ENCODE results near the gene FTCDNL1. TPM values are rescaled to one million over a fixed set of nuclear protein-coding genes. Genes with fewer than 3 reads are reported as not detected.

FTCDNL1 gene
- total and polyA plus RNA-seq, 9 of the 15 experiments (the other 6 are each of a cell fraction or from before 2014, with no cell fraction given): 0.13 to 0.58 (median 0.32) TPM

- TF ChIP-seq TBL1XR1 (IDR thresholded peaks at IDR 0.05; ENCODE audit: low read length in 2 of 2): no peak
- TF ChIP-seq DDX20 (tag; IDR thresholded peaks at IDR 0.05; ENCODE audit: low read depth): no peak
Measured at GRCh38 chr2:199841409-199841808, 9.6 kb downstream of the FTCDNL1 start (continued).

DNA sequence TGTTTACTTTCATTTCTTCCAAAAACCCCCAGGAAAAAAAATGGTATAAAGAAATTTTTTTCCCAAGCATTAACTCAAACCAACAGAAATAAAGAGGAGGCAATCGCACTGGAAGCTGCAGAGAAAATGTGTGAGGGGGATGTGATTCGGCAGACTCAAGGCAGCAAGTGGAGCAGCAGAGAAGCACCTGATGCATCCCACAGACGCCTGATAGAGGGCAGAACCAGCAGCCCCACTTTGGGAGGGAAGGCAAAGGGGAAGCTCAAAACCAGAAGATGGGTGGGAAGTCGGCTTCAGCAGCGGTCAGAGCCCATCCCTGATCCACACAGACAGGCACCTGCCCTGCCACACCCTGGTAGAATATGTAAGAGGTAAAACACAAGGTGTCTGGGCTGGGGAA is 12.6 kb downstream of the FTCDNL1 start:
- CTCF ChIA-PET (ENCODE audit: low intra/inter-chr PET ratio): no interaction called here
- H3K4me3 ChIP-seq: no peak overlapping the region
- H3K4me1 ChIP-seq (replicated peaks in 1 of 2; ENCODE audit: control insufficient read depth in 2 of 2, insufficient read depth in 2 of 2, low read length in 2 of 2): no peaks in the 10 kb centered on the region
- no peak overlapping the region for H3K9ac ChIP-seq (ENCODE audit: insufficient read depth in 1 of 2, low read depth in 2 of 2, low read length in 2 of 2)
- H3K9me3 ChIP-seq (replicated peaks; ENCODE audit: control insufficient read depth, insufficient read depth, low read depth, low read length): no peaks in the 10 kb centered on the region
- DNase-seq (ENCODE audit: extremely low read depth in 1 of 4, low spot score in 3 of 4): no peak
- FAIRE-seq: no peak
- POLR2A ChIA-PET: no interaction called here
- H3K27me3 ChIP-seq (ENCODE audit: control insufficient read depth in 2 of 2, insufficient read depth in 2 of 2, low read length in 2 of 2): no peaks in the 10 kb centered on the region; a peak in 2 of 5 replicates
- no peak overlapping the region for H2AFZ ChIP-seq (ENCODE audit: low read depth, low read length)
- in situ Hi-C loops (cut with MboI): no loop called here
- no peak overlapping the region for H3K4me2 ChIP-seq (ENCODE audit: insufficient read depth, low read length)
- ATAC-seq: no peak
- no peaks in the 10 kb centered on the region for H3K36me3 ChIP-seq (ENCODE audit: control insufficient read depth, insufficient read depth, low read length)
- H3K9me1 ChIP-seq (ENCODE audit: control insufficient read depth, insufficient read depth, low read length): no peaks in the 10 kb centered on the region
- intact Hi-C loops (cut with micrococcal nuclease): no loop called here
- no TSS peak for BruUV-seq (replicated peaks)
- H3K79me2 ChIP-seq (ENCODE audit: control insufficient read depth, insufficient read depth, low read length): no peaks in the 10 kb centered on the region
- H4K20me1 ChIP-seq (replicated peaks; ENCODE audit: control insufficient read depth, insufficient read depth, low read length): no peaks in the 10 kb centered on the region
- no peak for TF ChIP-seq NFE2 (IDR thresholded peaks at IDR 0.05; ENCODE audit: low read depth)
- no peak for TF ChIP-seq ZNF77 (CRISPR knock-in tag; IDR thresholded peaks at IDR 0.05)
- TF ChIP-seq ZNF511 (CRISPR knock-in tag; IDR thresholded peaks at IDR 0.05): no peak
- no peak for TF ChIP-seq ZNF280B (CRISPR knock-in tag; IDR thresholded peaks at IDR 0.05)
- no peak for TF ChIP-seq GATAD2A (IDR thresholded peaks at IDR 0.05)
- no peak for TF ChIP-seq SMARCE1 (IDR thresholded peaks at IDR 0.05)
- TF ChIP-seq, protein P1, sequence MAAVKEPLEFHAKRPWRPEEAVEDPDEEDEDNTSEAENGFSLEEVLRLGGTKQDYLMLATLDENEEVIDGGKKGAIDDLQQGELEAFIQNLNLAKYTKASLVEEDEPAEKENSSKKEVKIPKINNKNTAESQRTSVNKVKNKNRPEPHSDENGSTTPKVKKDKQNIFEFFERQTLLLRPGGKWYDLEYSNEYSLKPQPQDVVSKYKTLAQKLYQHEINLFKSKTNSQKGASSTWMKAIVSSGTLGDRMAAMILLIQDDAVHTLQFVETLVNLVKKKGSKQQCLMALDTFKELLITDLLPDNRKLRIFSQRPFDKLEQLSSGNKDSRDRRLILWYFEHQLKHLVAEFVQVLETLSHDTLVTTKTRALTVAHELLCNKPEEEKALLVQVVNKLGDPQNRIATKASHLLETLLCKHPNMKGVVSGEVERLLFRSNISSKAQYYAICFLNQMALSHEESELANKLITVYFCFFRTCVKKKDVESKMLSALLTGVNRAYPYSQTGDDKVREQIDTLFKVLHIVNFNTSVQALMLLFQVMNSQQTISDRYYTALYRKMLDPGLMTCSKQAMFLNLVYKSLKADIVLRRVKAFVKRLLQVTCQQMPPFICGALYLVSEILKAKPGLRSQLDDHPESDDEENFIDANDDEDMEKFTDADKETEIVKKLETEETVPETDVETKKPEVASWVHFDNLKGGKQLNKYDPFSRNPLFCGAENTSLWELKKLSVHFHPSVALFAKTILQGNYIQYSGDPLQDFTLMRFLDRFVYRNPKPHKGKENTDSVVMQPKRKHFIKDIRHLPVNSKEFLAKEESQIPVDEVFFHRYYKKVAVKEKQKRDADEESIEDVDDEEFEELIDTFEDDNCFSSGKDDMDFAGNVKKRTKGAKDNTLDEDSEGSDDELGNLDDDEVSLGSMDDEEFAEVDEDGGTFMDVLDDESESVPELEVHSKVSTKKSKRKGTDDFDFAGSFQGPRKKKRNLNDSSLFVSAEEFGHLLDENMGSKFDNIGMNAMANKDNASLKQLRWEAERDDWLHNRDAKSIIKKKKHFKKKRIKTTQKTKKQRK (IDR thresholded peaks at IDR 0.05; ENCODE audit: borderline replicate concordance, low read depth, low read length): no peak
- TF ChIP-seq SMARCC2 (IDR thresholded peaks at IDR 0.05; ENCODE audit: low read depth): no peak
- no peak for TF ChIP-seq MEIS2 (IDR thresholded peaks at IDR 0.05; ENCODE audit: partially characterized antibody)
- no peak for TF ChIP-seq CBFB (CRISPR knock-in tag; IDR thresholded peaks at IDR 0.05)
- 0% methylated on average over 5 of the region's 5 CpGs for WGBS (ENCODE audit: insufficient coverage, low coverage, missing lambda C conversion rate)
- H3K27ac ChIP-seq (ENCODE audit: extremely low read depth, low read depth, low read length): no peak overlapping the region

Data from K562 (cell line).